HG02852 (cell line): ENCODE data around the gene ARHGAP25.
A peak's percentile ranks its signal among the peaks of the same experiment; 100 is the strongest.

Experiments
- ATAC-seq: cut with Tn5 transposase; IDR thresholded peaks from one replicate; pipeline ENCODE4 v1.9.1; 2021; ENCODE audit warnings: mild to moderate bottlenecking, moderate library complexity; ENCODE audit not compliant: unreplicated experiment

Gene ARHGAP25

GRCh38 chr2:68742626-68743415 lies 8.2 kb downstream of the ARHGAP25 start:
- ATAC-seq = no peak

- no peak for ATAC-seq
Measured at GRCh38 chr2:68743531-68743930, 8.9 kb downstream of the ARHGAP25 start.

GRCh38 chr2:68744366-68744912 lies 9.8 kb downstream of the ARHGAP25 start:
- ATAC-seq = no peak

- ATAC-seq = no peak
Measured at GRCh38 chr2:68745006-68745405, 10.4 kb downstream of the ARHGAP25 start.

- ATAC-seq = no peak
Measured at GRCh38 chr2:68746408-68746807, 11.8 kb downstream of the ARHGAP25 start.

GRCh38 chr2:68747413-68747812 lies 12.8 kb downstream of the ARHGAP25 start:
- ATAC-seq = no peak

GRCh38 chr2:68747900-68748299 lies 13.3 kb downstream of the ARHGAP25 start:
- no peak for ATAC-seq

GRCh38 chr2:68748568-68748967 lies 14.0 kb downstream of the ARHGAP25 start:
- ATAC-seq = no peak

GRCh38 chr2:68749345-68749744 lies 14.7 kb downstream of the ARHGAP25 start:
- no peak for ATAC-seq

- ATAC-seq = no peak
Measured at GRCh38 chr2:68750592-68751396, 16.2 kb downstream of the ARHGAP25 start.

GRCh38 chr2:68751397-68752339 lies 17.1 kb downstream of the ARHGAP25 start:
- peak; percentile 82 for ATAC-seq

GRCh38 chr2:68753318-68753717 lies 18.7 kb downstream of the ARHGAP25 start:
- no peak for ATAC-seq

- ATAC-seq = no peak
Measured at GRCh38 chr2:68755071-68755470, 20.5 kb downstream of the ARHGAP25 start.

- no peak for ATAC-seq
Measured at GRCh38 chr2:68756178-68756577, 21.6 kb downstream of the ARHGAP25 start.

GRCh38 chr2:68757081-68757480 lies 22.5 kb downstream of the ARHGAP25 start:
- ATAC-seq = no peak

GRCh38 chr2:68762100-68762499 lies 27.5 kb downstream of the ARHGAP25 start:
- no peak for ATAC-seq

- peak; percentile 39 for ATAC-seq
Measured at GRCh38 chr2:68762665-68763064, 28.1 kb downstream of the ARHGAP25 start.

GRCh38 chr2:68764041-68764805 lies 29.6 kb downstream of the ARHGAP25 start:
- no peak for ATAC-seq

GRCh38 chr2:68764806-68765311 lies 30.2 kb downstream of the ARHGAP25 start:
- ATAC-seq = no peak
